GM18505 (cell line): Measurements from ENCODE around the gene MISFA.

ENCODE experiments used
- ATAC-seq: cut with Tn5 transposase; IDR thresholded peaks from one replicate; pipeline ENCODE4 v1.9.1; 2021; ENCODE audit not compliant: unreplicated experiment
- POLR2A ChIP-seq: IDR thresholded peaks from 4 replicates; pipeline ENCODE4 v1.6.1; 2011; ENCODE audit warnings: borderline replicate concordance; ENCODE audit not compliant: insufficient read depth, insufficient read length; ENCODE audit errors: extremely low read depth

Gene MISFA

GRCh38 chr11:18594999-18595749 lies 4.4 kb upstream of the MISFA start:
- no peak for ATAC-seq
- no peak for TF ChIP-seq POLR2A

DNA sequence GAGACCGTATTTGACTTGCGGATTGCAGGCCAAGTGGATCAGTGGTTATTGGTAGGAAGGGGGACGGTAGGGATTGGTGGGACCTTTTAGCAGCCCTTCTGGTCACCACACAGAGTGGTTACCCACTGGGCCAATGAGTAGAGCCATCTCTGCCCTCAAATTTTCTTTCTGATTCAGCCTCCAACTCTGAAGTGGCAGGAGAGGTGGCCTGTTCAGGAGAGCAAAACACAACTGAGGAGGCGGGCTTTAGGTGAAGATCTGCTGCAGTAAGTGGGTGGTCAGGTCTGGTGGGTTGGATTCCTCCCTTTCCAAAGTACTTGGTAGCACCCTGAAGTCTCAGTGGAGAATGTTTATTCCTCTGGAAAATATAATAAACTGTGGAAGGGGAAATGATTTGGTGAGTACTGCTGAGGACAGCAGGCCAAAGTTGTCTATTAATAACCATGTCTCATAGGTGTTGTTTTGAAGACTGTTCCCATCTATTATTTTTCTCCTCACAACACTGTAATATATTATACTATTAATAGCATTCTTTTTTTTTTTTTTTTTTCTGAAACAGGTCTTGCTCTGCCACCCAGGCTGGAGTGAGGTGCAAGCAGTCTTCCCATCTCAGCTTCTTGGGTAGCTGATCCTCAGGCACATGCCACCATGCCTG lies 1.5 kb downstream of the MISFA start:
- no peak for TF ChIP-seq POLR2A
- ATAC-seq, result no peak

DNA sequence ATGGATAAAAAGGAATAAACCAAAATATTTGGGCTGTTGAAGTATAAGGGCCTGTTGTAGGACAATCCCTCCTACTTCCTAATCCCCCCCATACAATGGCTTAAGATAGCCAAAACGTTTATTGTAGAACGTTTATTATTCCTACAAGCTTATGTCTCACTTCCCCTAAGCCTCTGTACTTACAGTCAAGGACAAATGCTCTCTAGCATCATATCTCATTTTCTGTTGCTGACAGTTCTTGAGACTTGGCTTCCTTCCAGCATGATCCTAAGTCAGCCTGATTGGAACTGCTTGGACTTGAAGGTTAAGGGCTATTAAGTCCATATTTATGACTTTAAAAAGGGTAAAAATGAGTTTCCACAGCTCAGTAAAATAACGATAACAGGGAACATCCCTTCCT lies 8.8 kb downstream of the MISFA start:
- ATAC-seq, result no peak
- no peak for TF ChIP-seq POLR2A

GRCh38 chr11:18611196-18611595 lies 11.6 kb downstream of the MISFA start:
- no peak for ATAC-seq
- TF ChIP-seq POLR2A, result no peak

GRCh38 chr11:18612394-18612793 lies 12.8 kb downstream of the MISFA start:
- no peak for ATAC-seq
- no peak for TF ChIP-seq POLR2A

DNA sequence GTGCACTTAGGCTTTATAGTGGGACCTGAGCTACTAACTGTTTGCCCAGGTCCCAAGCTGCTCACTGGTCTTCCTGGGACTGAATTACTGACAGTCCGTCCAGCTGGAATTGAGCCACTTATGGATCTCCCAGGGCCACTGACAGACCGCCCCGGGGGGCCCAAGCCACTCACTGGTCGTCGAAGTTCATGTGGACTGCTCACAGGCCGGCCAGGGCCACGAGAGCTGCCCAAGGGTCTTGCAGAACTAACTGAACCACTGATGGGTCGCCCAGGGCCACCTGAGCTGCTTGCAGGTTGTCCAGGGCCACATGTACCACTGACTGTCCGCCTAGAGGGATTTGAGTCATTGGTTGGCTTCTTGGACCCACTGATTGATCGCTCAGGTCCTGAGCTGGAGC lies 15.1 kb downstream of the MISFA start:
- no peak for ATAC-seq
- no peak for TF ChIP-seq POLR2A

GRCh38 chr11:18615628-18616392 lies 16.2 kb downstream of the MISFA start:
- no peak for TF ChIP-seq POLR2A
- peak; percentile 92 for ATAC-seq

- no peak for TF ChIP-seq POLR2A
- ATAC-seq, result no peak
Measured at GRCh38 chr11:18617688-18618341, 18.2 kb downstream of the MISFA start.

- no peak for ATAC-seq
- no peak for TF ChIP-seq POLR2A
Measured at GRCh38 chr11:18618342-18619025, 18.9 kb downstream of the MISFA start.

DNA sequence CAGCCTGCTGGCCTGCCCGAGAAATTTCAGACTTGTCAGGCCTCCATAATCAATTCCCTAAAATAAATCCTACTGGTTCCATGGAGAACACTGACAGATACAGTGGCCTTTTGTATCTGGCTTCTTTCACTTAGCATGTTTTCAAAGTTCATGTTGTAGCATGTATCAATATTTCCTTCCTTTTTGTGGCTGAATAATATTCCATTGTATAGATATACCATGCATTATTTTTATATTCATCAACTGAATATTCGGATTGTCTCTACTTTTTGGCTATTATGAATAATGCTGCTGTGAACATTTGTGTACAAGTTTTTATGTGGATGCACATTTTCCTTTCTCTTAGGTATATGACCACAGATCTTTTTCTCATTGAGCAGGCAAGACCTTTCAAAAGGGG lies 24.1 kb downstream of the MISFA start:
- no peak for ATAC-seq
- TF ChIP-seq POLR2A, result no peak

DNA sequence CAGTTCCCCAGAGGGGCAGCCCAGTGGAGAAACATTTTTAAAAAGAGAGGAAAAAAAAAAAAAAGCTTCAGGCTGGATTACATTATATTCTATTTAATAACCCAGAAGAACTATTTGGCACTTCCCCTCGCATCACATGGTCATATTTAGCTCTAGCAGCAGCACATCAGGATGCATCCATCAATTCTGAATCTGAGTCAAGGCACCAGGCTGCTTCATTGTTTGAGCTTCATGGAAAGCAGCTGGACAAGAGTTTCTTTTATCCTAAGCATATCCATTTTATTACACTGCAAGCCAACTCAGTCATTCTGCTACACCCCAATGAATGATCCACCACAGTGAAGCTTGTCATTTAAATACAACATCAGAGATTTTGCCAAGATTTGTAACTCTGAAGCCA lies 24.6 kb downstream of the MISFA start:
- TF ChIP-seq POLR2A, result no peak
- no peak for ATAC-seq

- no peak for TF ChIP-seq POLR2A
- no peak for ATAC-seq
Measured at GRCh38 chr11:18632841-18633240, 33.3 kb downstream of the MISFA start.
